GM20000 (cell line): Measurements from ENCODE around the gene KRTAP10-11.

Experiments used
- DNase-seq: peaks from one replicate; pipeline ENCODE4 v3.0.0; 2012; ENCODE audit warnings: low spot score
- TF ChIP-seq, protein P1 (sequence below): IDR thresholded peaks from 2 replicates; pipeline ENCODE4 v1.5.1; 2012; ENCODE audit warnings: mild to moderate bottlenecking, control low read depth; ENCODE audit errors: extremely low read depth, missing control alignments

The KRTAP10-11 gene

GRCh38 chr21:44639331-44639655 lies 6.9 kb upstream of the KRTAP10-11 start:
- TF ChIP-seq, protein P1, sequence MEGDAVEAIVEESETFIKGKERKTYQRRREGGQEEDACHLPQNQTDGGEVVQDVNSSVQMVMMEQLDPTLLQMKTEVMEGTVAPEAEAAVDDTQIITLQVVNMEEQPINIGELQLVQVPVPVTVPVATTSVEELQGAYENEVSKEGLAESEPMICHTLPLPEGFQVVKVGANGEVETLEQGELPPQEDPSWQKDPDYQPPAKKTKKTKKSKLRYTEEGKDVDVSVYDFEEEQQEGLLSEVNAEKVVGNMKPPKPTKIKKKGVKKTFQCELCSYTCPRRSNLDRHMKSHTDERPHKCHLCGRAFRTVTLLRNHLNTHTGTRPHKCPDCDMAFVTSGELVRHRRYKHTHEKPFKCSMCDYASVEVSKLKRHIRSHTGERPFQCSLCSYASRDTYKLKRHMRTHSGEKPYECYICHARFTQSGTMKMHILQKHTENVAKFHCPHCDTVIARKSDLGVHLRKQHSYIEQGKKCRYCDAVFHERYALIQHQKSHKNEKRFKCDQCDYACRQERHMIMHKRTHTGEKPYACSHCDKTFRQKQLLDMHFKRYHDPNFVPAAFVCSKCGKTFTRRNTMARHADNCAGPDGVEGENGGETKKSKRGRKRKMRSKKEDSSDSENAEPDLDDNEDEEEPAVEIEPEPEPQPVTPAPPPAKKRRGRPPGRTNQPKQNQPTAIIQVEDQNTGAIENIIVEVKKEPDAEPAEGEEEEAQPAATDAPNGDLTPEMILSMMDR, result no peak
- DNase-seq, result no peak

GRCh38 chr21:44640761-44641160 lies 5.5 kb upstream of the KRTAP10-11 start:
- DNase-seq, result no peak
- TF ChIP-seq, protein P1, result no peak

GRCh38 chr21:44643741-44644310 lies 2.4 kb upstream of the KRTAP10-11 start:
- TF ChIP-seq, protein P1, result no peak
- DNase-seq, result no peak

DNA sequence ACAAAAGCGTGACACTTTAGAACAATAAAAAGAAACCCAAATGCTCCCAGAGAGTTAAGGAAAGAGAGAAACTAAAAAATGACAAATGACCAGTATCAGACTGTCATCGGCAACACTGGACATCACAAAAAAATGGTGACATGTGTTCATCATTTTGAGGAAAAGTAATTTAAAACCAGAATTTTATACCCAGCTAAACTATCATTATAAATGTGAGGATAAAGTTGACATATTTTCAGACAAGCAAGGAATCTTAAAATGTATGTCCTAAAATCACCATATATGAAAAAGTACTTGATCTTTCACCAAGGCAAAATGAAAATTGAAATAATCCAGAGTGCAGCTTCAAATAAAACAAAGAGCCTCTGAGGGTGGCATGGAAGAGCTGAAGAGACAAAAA lies 1.3 kb upstream of the KRTAP10-11 start:
- TF ChIP-seq, protein P1, result no peak
- DNase-seq, result no peak

GRCh38 chr21:44647222-44647552 lies 973 bp downstream of the KRTAP10-11 start:
- DNase-seq, result no peak
- TF ChIP-seq, protein P1, result no peak

GRCh38 chr21:44648557-44649311 lies 2.5 kb downstream of the KRTAP10-11 start:
- DNase-seq, result no peak
- TF ChIP-seq, protein P1, result no peak

GRCh38 chr21:44649521-44650100 lies 3.4 kb downstream of the KRTAP10-11 start:
- TF ChIP-seq, protein P1, result no peak
- no peak for DNase-seq
